K562 (cell line): Measurements from ENCODE around the gene ZMAT2. TPM values are rescaled to one million over a fixed set of nuclear protein-coding genes. Genes with fewer than 3 reads are reported as not detected.
A peak's percentile ranks its signal among the peaks of the same experiment; 100 is the strongest.

ENCODE experiments used
- C11orf30 ChIP-seq: fragments of 450-650 bp; IDR thresholded peaks from 2 replicates; pipeline ENCODE4 v1.6.1; 2016; ENCODE audit warnings: low read depth, mild to moderate bottlenecking
- CBFA2T3 ChIP-seq: fragments of 450-650 bp; IDR thresholded peaks from 2 replicates; pipeline ENCODE4 v1.6.1; 2017
- CBX3 ChIP-seq, 2 experiments: IDR thresholded peaks; 1 replicate in 1 of 2; 2 replicates in 1 of 2; pipeline ENCODE4 v1.6.1; 2012; ENCODE audit warnings: inconsistent platforms in 2 of 2, low read length in 2 of 2, borderline replicate concordance in 1 of 2, control low read depth in 1 of 2
- CXXC5 ChIP-seq: fragments of 250-450 bp; sonication (Bioruptor Pico); IDR thresholded peaks from 2 replicates; pipeline ENCODE4 v1.8.0; 2022; ENCODE audit warnings: inconsistent platforms, mild to moderate bottlenecking, moderate library complexity
- EP300 ChIP-seq: IDR thresholded peaks from 2 replicates; pipeline ENCODE4 v1.6.1; 2012; ENCODE audit warnings: low read length, improper control_type of control experiment
- FOXK1 ChIP-seq: sonication (generic); formaldehyde crosslinking; IDR thresholded peaks from 2 replicates; pipeline ENCODE4 v1.8.0; 2022; ENCODE audit warnings: missing genetic modification reagents, mild to moderate bottlenecking, borderline replicate concordance
- GTF2F1 ChIP-seq: IDR thresholded peaks from 2 replicates; pipeline ENCODE4 v1.6.1; 2011; ENCODE audit warnings: low read depth, low read length, improper control_type of control experiment
- HNRNPL ChIP-seq: fragments of 200-400 bp; formaldehyde crosslinking; IDR thresholded peaks from 2 replicates; pipeline ENCODE4 v1.6.1; 2017; ENCODE audit warnings: low read depth, mild to moderate bottlenecking, low read length
- MAFK ChIP-seq: IDR thresholded peaks from 2 replicates; pipeline ENCODE4 v1.6.1; 2011; ENCODE audit warnings: low read length, improper control_type of control experiment
- MBD2 ChIP-seq: sonication (generic); IDR thresholded peaks from 2 replicates; pipeline ENCODE4 v1.6.1; 2016; ENCODE audit warnings: low read depth, borderline replicate concordance
- MEIS2 ChIP-seq: fragments of 450-650 bp; IDR thresholded peaks from 2 replicates; pipeline ENCODE4 v1.6.1; 2014; ENCODE audit warnings: mild to moderate bottlenecking; ENCODE audit not compliant: partially characterized antibody
- NFATC3 ChIP-seq: fragments of 450-650 bp; IDR thresholded peaks from 2 replicates; pipeline ENCODE4 v1.6.1; 2017; ENCODE audit warnings: mild to moderate bottlenecking
- NRF1 ChIP-seq, 2 experiments: fragments of 450-650 bp; IDR thresholded peaks in 1 of 2; conservative IDR thresholded peaks in 1 of 2; 2 replicates each; pipeline ENCODE4 v1.6.1; 2014; ENCODE audit warnings: mild to moderate bottlenecking in 2 of 2
- PHF20 ChIP-seq: fragments of 450-650 bp; IDR thresholded peaks from 2 replicates; pipeline ENCODE4 v1.6.1; 2018; ENCODE audit not compliant: partially characterized antibody
- PHF21A ChIP-seq: fragments of 450-650 bp; IDR thresholded peaks from 2 replicates; pipeline ENCODE4 v1.6.1; 2017; ENCODE audit warnings: low read depth, borderline replicate concordance
- SETDB1 ChIP-seq: IDR thresholded peaks from one replicate; pipeline ENCODE4 v1.6.1; 2012; ENCODE audit warnings: low read length, control low read depth, inconsistent platforms
- SRSF9 ChIP-seq: fragments of 200-400 bp; formaldehyde crosslinking; IDR thresholded peaks from 2 replicates; pipeline ENCODE4 v1.6.1; 2017; ENCODE audit warnings: low read depth, low read length, borderline replicate concordance
- ZNF165 ChIP-seq: fragments of 250-450 bp; sonication (Bioruptor Pico); IDR thresholded peaks from 2 replicates; pipeline ENCODE4 v1.4.0; 2020; ENCODE audit warnings: borderline replicate concordance
- ZNF224 ChIP-seq: sonication (generic); formaldehyde crosslinking; IDR thresholded peaks from 2 replicates; pipeline ENCODE4 v1.8.0; 2022; ENCODE audit warnings: mild to moderate bottlenecking, missing genetic modification reagents
- ZNF24 ChIP-seq: fragments of 450-650 bp; IDR thresholded peaks from 2 replicates; pipeline ENCODE4 v1.6.1; 2016
- ZNF445 ChIP-seq: fragments of 250-450 bp; sonication (Bioruptor Pico); IDR thresholded peaks from 2 replicates; pipeline ENCODE4 v1.4.0; 2020; ENCODE audit warnings: low read depth, mild to moderate bottlenecking, moderate library complexity
- ZNF586 ChIP-seq: fragments of 450-650 bp; formaldehyde crosslinking; conservative IDR thresholded peaks from 2 replicates; pipeline ENCODE4 v1.4.0; 2020; ENCODE audit warnings: mild to moderate bottlenecking, moderate library complexity
- polyA plus RNA-seq, 8 experiments: library from polyadenylated mRNA; depleted of rRNA in 4 of 8; stranded (reverse) in 5 of 8; unstranded in 3 of 8; fragments of >200 nt; fragmentation: Nextera tagmentation in 2 of 8; fragmentation: Illumina TruSeq in 1 of 8; extraction: Ambion mirVana in 2 of 8; extraction: Trizol in 1 of 8; gene quantifications; 2 replicates each; pipeline versions ENCODE4 v1.2.1 to v1.2.3, GENCODE V29; 2011 to 2014; ENCODE audit warnings: inconsistent platforms in 1 of 8, missing spikeins in 1 of 8
- total RNA-seq, 7 experiments: library from RNA; depleted of rRNA in 6 of 7; stranded (reverse); fragments of >200 nt in 6 of 7; fragmentation: Illumina TruSeq in 2 of 7; extraction: Trizol in 2 of 7; gene quantifications; 2 replicates each; pipeline versions ENCODE4 v1.2.1 to v1.2.3, GENCODE V29; 2011 to 2021; ENCODE audit warnings: low replicate concordance in 1 of 7
- TF ChIP-seq, protein P1 (sequence below): fragments of 450-650 bp; conservative IDR thresholded peaks from 2 replicates; pipeline ENCODE4 v1.6.1; 2016; ENCODE audit warnings: missing genetic modification characterization, low read depth, mild to moderate bottlenecking, control low read depth, missing compliant biosample characterization
- TF ChIP-seq, protein P2 (sequence below): fragments of 450-650 bp; conservative IDR thresholded peaks from 2 replicates; pipeline ENCODE4 v1.6.1; 2016; ENCODE audit warnings: missing genetic modification characterization, low read depth, mild to moderate bottlenecking, missing compliant biosample characterization, moderate library complexity
- TF ChIP-seq, protein P3 (sequence below): IDR thresholded peaks from 2 replicates; pipeline ENCODE4 v1.6.1; 2011; ENCODE audit not compliant: insufficient read length; ENCODE audit errors: extremely low read depth

Gene ZMAT2
- total and polyA plus RNA-seq, 9 of the 15 experiments (the other 6 are each of a cell fraction or from before 2014, with no cell fraction given) = 44.2 to 101 (median 69.2) TPM

DNA sequence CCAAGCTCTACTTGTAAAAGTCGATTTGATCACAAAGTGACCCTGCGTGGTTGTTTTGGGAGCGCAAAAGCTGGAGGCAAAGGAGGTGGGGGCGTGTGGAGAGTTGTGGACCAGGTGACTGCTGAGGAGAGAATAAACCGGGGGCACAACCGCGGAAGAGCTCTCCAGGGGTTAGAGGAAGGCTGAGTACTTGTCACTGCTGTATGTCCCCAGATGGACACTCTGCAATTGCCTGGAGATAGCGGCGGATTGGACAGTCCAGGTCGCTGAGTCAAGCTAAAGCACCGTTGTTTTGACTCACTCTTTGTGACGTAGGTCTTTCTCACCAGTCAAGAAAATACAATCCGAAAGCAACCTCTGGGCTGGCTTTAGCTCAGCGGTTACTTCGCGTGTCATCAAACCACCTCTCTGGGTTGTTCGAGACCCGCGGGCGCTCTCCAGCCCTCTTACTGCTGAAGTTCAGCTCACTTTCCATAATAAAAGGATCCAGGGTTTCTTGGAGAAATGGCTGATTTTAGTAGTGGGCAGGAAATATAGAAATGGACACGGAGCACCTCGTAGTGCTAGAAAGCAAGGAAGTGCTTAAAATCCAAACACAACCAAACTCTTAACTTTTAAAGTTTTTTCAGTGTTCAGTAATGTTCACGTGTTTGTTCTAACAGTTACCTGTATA is 25.7 kb downstream of the ZMAT2 start (continued):
- TF ChIP-seq CBX3 (IDR thresholded peaks at IDR 0.05; ENCODE audit: borderline replicate concordance in 1 of 2, low read length in 2 of 2) = peak in 1 of 2 experiments; percentile 76; a peak in 1 of 3 replicates
- TF ChIP-seq SRSF9 = no peak
- TF ChIP-seq MEIS2 = peak; percentile 84
- peak; percentile 88 for TF ChIP-seq EP300
- no peak for TF ChIP-seq NFATC3
- TF ChIP-seq, protein P1, sequence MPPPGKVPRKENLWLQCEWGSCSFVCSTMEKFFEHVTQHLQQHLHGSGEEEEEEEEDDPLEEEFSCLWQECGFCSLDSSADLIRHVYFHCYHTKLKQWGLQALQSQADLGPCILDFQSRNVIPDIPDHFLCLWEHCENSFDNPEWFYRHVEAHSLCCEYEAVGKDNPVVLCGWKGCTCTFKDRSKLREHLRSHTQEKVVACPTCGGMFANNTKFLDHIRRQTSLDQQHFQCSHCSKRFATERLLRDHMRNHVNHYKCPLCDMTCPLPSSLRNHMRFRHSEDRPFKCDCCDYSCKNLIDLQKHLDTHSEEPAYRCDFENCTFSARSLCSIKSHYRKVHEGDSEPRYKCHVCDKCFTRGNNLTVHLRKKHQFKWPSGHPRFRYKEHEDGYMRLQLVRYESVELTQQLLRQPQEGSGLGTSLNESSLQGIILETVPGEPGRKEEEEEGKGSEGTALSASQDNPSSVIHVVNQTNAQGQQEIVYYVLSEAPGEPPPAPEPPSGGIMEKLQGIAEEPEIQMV (tag) = no peak
- 0 out of 2 replicates have a peak, but pooled peaks have one; percentile 61 for TF ChIP-seq PHF21A
- no peak for TF ChIP-seq ZNF224 (CRISPR knock-in tag)
- peak; percentile 78; the same call in 1 of the 2 replicates for TF ChIP-seq FOXK1 (CRISPR knock-in tag)
- peak; percentile 81 for TF ChIP-seq C11orf30
- peak in 1 of 2 experiments; percentile 23; a peak in 1 of 4 replicates for TF ChIP-seq NRF1 (conservative IDR thresholded peaks at IDR 0.05 in 1 of 2, IDR thresholded peaks at IDR 0.05 in 1 of 2)
- TF ChIP-seq PHF20 = peak; percentile 49
- TF ChIP-seq MBD2 = no peak
- TF ChIP-seq MAFK = peak; percentile 87
- TF ChIP-seq CXXC5 (CRISPR knock-in tag) = peak; percentile 72
- no peak for TF ChIP-seq ZNF586 (CRISPR knock-in tag)
- TF ChIP-seq CBFA2T3 = 0 out of 2 replicates have a peak, but pooled peaks have one; percentile 23
- TF ChIP-seq ZNF445 (CRISPR knock-in tag) = no peak
- peak; percentile 31; the same call in 1 of the 2 replicates for TF ChIP-seq ZNF24
- peak; percentile 58 for TF ChIP-seq SETDB1
- TF ChIP-seq, protein P2, sequence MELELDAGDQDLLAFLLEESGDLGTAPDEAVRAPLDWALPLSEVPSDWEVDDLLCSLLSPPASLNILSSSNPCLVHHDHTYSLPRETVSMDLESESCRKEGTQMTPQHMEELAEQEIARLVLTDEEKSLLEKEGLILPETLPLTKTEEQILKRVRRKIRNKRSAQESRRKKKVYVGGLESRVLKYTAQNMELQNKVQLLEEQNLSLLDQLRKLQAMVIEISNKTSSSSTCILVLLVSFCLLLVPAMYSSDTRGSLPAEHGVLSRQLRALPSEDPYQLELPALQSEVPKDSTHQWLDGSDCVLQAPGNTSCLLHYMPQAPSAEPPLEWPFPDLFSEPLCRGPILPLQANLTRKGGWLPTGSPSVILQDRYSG = no peak
- TF ChIP-seq, protein P3, sequence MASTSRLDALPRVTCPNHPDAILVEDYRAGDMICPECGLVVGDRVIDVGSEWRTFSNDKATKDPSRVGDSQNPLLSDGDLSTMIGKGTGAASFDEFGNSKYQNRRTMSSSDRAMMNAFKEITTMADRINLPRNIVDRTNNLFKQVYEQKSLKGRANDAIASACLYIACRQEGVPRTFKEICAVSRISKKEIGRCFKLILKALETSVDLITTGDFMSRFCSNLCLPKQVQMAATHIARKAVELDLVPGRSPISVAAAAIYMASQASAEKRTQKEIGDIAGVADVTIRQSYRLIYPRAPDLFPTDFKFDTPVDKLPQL = peak; percentile 66
- TF ChIP-seq HNRNPL = no peak
- peak; percentile 65; the same call in 1 of the 2 replicates for TF ChIP-seq GTF2F1
- no peak for TF ChIP-seq ZNF165 (CRISPR knock-in tag)
